GM19372 (cell line): ENCODE measurements around the gene PFDN2.
"Not testable (repeated sequence)": the region's sequence is repeated elsewhere in the genome, so short reads cannot be mapped to it uniquely, and the experiment has no call there.

Experiments
- ATAC-seq: cut with Tn5 transposase; IDR thresholded peaks from one replicate; pipeline ENCODE4 v1.9.1; 2021; ENCODE audit warnings: mild to moderate bottlenecking, low read depth, moderate library complexity; ENCODE audit not compliant: unreplicated experiment

Gene PFDN2

DNA sequence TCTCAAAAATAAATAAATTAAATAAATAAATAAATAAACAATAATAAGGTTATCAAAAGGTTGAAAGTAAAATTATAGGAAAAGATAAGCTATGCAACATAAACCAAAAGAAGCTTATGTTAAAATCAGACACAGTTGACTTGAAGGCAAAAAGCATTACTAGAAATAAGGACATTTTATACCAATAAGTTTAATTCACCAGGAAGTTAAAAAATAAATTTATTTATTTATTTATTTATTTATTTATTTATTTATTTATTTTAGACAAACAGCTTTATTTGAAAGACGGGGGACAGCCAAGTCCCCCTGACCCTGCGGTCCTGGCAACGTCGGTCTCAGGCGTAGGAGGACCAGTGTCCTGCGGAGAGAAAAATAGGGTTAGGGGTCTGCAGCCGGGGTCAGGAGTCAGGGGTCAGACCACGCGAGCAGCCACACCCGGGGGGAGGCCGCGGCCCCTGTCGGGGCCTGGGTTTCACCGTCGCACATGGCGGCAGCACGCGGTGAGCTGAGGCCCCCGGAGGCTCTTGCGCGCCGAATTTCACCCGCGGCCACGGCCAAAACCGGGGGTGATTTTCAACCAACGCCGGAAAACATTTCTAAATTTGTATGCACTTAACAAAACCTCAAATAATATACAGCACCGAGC, 23.0 kb upstream of the PFDN2 start:
- ATAC-seq = no peak

DNA sequence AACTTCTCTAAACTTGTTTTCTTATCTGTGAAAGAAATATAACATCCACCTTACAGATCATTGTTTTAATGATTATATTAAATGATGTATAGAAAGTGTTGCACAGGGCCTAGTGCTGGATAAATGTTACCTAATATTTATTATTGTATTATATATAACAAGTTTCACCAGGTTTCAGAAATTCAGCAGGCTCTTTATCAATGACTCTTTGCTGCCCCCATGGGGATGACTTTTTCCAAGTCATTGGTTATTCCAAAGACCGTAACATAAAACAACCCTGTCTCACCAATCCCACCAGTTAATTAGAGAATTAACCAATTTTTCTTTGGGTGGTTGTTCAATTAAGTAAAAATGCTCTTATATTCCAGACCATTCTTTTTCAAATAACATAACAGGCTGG, 21.9 kb upstream of the PFDN2 start:
- ATAC-seq = no peak

DNA sequence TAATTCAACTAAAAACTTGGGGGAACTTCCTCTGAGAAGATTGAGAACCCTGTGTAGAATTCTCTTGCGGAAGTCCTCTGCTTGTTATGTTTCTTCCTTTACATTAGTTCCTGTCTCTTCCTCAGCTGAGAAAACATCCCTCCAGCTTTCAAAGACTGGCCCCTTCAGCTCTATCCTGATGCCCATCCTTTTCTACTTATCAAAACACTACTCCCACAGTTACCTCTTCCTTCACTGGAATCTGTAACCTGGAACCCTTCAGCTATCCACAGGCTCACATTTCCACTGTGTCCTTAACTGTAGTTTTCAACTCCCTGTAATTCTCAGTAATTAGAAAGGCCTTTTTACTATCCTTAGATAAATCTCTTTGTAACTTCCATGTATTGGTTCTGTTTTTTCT, 20.6 kb upstream of the PFDN2 start:
- ATAC-seq = no peak

DNA sequence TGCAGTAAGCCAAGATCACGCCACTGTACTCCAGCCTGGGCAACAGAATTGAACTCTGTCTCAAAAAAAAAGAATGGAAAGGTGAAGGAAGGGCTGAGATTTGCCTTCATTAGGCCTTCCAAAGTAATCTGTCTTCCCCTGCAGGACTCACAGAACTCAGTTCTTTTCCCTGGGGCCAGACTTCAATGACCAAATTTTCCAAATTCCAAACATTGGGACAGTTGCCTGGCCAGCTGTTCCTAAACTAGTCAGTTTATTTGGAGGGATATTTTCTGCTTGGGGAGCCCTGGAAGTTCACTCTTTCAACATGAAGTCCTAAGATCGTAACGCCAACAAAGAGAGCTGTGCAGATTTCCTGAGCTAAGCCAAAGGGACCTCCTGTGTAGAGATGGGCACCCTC, 20.0 kb upstream of the PFDN2 start:
- ATAC-seq = no peak

DNA sequence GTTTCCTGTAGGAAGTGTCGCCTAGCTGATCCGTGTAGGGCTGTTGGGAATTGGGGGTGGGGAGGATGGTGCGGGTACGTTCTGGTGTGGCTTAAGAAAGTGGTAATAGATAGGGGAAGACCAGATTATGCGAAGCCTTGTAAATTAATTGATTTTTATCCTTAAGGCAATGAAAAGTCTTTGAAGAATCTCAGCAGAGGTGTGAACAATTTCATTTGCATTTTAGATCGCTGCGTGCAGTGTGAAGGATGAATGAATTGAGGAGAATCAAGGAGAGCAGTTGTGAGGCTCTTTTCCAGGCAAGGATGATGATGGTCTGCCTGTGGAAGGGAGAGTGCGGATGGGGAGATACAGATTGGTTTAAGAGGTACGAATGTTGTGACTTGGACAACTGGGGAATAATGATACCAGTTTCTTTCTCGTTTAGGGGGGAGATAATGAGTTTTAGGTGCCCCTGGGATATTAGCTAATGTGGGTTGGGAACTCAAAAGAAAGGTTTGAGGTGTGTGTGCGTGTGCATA, 15.4 kb upstream of the PFDN2 start:
- ATAC-seq = no peak

DNA sequence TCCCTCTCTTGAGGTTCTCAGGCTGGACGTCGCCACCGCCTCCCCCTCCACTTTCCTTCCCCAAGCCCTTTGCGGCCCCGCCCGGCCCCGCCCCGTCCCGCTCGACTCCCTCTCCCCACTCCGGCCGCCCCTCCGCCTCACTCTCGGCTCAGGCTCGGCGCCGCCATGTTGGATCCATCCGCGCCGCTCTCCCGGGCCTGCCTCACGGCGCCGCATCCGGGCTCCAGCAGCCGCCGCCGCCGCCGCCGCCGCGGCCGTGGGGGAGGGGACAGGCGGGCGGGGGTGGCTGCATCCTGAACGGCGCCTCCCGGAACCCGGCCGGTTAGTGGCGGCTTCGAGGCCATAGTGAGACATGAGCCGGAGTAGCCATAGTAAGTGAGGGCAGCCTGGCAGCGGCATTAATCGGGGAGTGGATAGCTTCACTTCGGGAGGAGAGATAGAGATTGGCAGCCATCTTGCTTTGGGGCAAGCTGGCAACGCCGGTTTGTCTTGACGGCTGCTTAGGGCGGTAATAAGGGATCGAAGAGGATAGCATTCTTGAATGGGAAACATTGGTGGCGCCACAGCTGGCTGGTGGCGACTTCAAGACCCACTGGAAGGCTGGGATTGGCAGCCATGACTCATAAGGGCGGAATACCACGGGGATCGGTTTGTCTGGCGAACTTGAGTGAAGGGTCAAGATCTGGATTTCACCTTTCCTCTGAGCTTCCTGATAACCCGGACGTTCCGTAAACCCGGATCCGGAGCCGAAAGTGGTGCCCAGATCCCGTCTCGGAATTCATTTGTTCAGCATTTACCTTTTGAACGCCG, 14.8 kb upstream of the PFDN2 start, which contains the start of gene DEDD:
Gene DEDD, minus strand, starts transcription at position 258 of the 810 bp plus-strand sequence. CDS start 8,205 bp downstream, outside the sequence.
- peak; percentile 94 for ATAC-seq

DNA sequence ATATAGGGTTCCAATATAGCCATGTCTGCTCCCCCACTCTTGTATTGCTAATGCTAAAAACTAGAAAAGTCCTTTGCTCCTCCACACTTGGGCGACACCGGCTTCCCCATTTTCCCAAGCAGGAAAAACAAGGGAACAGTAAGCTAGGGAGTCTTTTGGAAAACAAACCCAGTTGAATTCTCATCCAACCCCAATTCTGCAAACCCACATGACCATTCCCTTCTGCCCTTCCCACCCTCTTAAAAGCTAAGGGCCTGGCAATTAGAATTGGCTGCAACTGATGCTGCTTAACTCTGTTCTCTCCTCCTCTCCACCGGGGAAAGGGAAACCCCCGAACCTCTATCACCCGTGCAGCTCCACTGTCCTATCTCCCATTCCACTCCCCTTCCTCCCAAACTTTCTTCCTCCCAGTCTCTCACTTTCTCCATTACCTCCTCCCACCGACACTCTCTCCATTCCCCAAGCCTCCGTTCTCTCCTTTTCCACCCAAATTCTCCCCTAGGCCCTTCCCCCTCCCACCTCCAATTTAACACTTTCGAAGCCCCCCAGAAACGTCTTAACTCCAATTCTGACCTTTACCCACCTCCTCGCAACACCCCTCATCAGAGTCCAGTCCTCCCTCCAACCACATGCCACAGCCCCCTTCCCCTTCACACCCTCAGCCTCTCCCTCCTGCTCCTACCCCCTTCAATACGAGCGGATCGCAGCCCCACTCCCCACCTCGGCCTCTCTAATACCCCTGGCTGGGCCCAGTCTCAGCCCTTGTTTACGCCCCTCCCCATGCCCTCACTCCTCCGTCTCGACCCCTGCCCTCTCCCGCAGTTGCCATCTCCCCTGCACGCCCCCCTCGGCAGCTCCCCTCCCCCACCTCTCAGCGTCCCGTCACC, 13.9 kb upstream of the PFDN2 start:
- no peak for ATAC-seq

DNA sequence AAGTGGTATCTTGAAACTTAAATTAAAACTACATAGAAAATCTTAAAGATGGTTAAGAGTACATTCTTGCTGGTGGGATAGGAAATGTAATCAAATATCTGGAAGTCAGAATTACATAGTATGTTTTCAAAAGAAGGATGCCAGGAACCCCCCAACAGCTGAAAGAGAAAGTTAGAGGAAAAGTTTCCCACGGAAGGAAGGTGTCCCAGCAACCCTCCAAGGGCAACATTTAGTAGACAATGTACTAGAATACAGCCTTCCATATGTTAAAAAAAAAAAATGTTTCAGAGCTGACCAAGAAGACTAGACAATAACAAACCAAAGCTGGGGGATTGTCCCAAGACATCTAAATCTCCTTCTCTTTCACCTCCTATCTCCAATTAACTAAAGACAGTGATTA, 12.4 kb upstream of the PFDN2 start:
- no peak for ATAC-seq

DNA sequence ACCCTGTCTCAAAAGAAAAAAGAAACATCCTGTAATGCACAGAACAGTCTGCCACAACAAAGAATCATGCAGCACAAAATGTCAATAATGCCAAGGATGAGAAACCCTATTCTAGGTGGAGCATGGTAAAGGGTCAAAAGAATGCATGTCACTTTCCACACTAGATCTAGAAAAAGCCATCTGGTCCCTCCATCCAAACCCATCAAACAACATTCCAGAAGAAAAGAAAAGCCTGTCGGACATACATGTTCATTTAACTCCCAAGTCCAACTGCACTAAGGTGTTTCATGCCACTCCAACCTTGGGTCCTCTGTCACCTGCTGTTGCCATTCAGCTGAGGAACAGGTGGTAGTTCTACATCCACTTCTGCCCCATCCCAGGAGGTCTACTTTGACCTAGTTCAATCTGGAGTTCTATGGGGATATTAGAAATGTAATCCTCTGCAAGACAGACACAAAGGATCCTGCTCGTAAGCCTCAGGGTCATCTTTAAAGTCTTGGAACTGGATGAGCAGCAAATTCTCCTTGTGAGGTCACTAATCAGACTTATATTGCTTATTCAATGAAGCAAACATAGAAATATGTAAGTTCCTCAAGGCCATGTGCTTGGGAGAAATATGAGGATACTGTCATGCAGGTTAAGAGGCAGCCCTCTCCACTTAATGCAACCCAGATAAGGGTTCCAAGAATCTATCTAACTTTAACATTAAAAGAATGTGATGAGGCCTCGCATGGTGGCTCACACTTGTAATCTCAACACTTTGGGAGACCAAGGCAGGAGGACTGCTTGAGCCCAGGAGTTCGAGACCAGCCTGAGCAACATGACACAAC, 11.0 kb upstream of the PFDN2 start:
- ATAC-seq = no peak

DNA sequence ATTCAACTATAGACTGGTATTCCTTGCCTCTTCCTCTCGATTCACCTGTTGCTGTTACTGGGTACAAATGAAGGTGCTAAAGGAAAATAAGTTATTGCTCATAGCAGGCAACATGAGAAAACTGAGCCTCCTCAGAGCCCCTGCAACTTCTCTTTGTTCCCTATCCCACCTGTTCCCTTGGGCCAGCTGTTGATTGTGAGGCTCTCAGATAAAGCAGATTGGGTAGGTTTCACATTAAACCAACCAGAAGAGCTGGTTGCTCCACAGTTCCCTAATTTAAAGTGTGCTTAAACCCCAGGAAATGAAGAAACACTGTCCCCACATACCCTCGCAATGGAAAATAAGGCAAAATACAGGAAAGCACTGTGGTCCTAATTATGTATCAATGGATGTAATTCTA, 9.8 kb upstream of the PFDN2 start:
- no peak for ATAC-seq

DNA sequence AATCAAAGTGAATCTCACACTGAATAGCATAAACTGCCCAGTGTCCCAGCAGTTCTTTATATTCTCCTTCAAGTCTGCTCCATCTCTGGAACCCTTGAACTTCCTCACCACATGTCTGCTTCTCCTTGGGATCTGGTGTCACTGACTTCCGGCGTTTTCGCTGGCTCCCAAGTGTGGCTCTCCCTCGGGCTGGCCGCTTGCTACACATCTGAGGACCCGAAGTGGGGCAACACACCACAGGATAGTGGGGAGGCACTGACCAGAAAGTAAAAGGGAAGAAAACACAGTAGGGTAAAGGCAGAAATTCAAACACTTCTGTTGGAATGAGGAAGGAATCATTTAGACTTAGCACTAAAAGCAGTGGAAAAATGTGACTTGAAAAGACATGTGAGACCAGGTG, 5.1 kb upstream of the PFDN2 start:
- no peak for ATAC-seq

DNA sequence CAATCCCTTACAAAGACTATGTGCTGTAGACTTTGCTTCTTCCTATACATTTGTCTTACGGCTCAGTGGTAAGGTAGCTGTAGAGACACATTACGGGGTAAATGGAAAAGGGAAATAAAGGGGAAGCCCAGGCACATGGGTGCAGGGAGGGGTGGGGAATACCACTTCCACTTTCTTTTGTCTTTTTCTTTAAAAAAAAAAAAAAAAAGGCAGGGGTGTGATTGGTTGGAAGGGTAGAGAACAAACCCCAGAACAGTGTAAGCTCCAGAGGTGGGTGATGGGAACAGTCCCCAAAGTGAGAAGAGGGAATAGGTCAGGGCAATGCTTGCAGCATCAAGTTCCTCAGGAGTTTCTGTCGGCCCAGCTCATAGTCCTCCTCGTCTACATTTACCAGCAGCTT, 4.0 kb upstream of the PFDN2 start:
- ATAC-seq = no peak

DNA sequence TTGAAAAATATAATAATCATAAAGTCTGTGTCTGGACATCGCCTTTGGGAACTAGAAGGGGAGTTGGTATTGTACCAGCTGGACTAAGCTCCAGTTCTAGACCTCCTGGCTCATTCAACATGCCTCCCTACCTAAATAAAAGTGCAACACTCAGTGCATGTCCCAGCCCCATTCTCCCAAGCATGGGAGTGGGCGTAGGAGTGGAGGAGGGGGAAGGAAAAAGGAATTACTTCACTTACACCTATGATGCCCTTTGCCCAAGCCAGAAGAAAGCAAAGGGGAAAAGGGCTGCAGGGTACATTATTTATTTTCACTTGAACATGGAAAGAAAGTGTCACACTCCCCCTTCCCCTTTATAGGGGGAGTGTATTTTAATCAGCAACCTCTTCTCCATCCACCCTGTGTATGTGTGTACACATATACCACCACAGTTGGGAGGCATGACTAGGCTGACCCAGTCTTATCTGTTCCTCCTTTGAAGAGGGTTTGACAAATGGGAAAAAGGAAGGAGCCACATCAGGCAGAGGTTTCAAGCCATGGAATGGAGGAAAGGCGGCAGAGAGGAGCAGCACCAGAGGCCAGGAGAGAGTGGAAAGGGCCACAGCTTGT, 3.3 kb upstream of the PFDN2 start:
- no peak for ATAC-seq

DNA sequence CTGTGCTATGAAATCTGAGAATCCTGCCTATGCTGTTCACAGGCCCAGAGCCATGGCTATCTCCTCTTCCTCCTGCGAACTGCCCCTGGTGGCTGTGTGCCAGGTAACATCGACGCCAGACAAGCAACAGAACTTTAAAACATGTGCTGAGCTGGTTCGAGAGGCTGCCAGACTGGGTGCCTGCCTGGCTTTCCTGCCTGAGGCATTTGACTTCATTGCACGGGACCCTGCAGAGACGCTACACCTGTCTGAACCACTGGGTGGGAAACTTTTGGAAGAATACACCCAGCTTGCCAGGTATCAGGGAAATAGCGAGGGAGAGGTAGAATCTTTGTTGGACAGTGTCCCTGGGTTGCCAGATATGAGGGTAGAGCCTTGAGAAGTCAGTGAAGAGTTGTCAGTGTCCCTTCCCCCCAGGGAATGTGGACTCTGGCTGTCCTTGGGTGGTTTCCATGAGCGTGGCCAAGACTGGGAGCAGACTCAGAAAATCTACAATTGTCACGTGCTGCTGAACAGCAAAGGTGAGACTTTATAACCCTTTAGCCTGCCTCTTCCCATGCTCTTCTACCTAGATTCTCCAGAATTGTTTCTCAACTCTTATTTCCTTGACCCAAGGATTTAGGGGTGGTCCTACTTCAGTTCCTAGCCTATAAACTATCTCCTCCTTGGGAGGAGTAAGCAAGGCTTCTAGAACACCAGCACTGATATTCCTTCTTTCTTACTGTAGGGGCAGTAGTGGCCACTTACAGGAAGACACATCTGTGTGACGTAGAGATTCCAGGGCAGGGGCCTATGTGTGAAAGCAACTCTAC, 1.5 kb upstream of the PFDN2 start:
- ATAC-seq = peak; percentile 60

DNA sequence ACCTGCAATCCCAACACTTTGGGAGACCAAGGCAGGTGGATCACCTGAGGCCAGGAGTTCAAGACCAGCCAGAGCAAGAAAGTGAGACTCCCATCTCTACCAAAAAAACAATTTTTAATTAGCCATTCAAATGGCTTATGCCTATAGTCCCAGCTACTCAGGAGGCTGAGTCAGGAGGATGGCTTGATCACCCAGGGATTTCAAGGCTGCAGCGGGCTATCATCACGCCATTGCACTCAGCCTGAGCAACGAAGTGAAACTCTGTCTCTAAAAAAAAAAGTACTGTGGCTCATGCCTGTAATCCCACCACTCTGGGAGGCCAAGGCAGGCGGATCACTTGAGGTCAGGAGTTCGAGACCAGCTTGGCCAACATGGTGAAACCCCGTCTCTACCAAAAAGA, 1.9 kb downstream of the PFDN2 start:
- ATAC-seq = not testable (repeated sequence)

DNA sequence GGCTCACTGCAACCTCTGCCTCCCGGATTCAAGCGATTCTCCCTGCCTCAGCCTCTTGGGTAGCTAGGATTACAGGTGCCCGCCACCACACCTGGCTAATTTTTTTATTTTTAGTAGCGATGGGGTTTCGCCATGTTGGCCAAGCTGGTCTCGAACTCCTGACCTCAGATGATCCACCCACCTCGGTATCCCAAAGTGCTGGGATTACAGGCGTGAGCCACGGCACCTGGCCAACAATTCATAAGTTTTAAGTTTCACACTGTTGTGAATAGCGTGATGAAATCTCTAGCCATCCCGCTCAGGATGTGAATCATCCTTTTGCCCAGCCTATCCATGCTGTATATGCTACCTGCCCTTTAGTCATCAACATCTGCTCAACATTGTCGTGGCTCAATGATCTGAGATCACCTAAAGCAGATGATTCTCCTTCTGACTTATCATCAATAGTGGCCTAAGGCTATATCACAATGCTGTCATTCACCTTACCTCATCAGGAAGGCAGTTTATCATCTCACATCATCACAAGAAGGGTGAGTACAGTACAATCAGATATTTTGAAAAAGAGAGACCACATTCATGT, 2.6 kb downstream of the PFDN2 start:
- ATAC-seq = no peak

DNA sequence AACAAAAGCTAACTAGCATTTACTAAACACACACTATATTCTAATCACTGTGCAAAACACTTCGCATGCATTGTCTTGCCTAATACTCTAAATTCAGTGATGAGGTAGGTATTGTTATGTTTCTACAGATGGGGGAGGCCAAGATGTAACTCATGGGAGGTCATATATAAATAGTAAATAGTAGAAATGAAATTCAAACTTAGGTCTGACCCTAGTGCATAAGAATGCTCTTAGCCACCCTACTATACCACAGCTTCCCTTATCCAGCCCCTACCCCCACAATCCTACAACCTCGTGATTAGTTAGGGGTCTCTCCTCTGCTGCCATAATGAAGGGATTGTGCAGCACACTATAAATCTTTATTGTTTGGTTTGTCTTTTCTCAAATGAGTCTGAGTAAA, 3.3 kb downstream of the PFDN2 start:
- ATAC-seq = no peak

DNA sequence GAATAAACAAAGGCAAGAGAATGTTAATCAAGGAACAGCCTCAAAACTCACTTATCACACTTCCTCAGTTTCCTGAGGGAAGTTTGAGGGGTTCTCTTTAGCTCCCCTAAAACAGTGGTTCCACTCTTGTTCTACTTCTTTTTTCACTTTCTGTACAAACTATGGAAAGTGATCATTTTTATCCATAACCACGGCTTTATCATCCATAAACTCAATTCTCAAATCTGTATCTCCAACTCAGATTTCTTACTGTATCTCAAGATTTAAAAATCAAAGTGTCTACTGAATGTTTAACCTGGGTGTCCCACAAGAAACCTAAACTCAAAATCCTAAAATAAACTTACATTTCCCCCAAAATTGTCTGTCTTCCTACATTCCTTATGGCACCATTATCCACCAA, 3.9 kb downstream of the PFDN2 start:
- no peak for ATAC-seq
